ENCODE measurements around the gene NDOR1.
A peak's percentile ranks its signal among the peaks of the same experiment; 100 is the strongest.

Gene NDOR1

DNA sequence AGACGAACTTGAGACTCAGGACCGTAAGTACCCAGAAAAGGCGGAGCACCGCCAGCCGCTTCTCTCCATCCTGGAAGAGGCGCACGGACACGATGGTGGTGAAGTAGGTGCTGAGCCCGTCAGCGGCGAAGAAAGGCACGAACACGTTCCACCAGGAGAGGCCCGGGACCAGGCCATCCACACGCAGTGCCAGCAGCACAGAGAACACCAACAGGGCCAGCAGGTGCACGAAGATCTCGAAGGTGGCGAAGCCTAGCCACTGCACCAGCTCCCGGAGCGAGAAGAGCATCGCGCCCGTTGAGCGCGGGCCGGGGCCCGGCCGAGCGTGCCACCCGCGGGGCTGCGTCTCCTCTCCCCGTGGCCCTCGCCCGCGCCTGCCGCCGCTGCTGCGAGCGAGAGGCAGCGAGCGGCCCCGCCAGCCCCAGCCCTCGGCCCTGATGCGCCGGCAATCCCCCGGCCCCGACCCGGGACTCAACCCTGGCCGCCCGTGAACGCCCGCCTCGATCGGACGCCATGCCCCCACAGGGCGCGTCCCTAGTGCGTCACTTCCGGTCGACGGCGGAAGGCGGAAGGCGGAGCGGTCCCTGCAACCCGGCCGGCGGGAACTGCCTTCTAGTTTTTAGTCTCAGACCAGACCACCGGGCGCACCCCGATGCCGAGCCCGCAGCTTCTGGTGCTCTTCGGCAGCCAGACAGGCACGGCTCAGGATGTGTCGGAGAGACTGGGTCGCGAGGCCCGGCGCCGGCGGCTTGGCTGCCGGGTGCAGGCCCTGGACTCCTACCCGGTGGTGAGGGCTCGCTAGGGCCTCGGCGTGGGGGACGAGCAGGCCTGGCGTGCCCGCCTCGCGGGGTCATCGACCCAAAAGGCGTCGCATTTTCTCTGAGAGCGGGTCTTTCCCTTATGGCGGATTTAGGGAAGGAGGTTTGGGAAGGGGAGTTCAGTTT, at the start of gene NDOR1, which contains the start of gene TMEM203:
TSS of gene NDOR1 (plus strand) at position 575 of the 944 bp plus-strand sequence. CDS start at position 653, 78 bp downstream.
TSS of gene TMEM203 (minus strand) at position 523 of the 944 bp plus-strand sequence. CDS start at position 289, 234 bp downstream.
- peak; percentile 89 for DNase-seq (ENCODE audit: low read depth)
- TF ChIP-seq, protein P1, sequence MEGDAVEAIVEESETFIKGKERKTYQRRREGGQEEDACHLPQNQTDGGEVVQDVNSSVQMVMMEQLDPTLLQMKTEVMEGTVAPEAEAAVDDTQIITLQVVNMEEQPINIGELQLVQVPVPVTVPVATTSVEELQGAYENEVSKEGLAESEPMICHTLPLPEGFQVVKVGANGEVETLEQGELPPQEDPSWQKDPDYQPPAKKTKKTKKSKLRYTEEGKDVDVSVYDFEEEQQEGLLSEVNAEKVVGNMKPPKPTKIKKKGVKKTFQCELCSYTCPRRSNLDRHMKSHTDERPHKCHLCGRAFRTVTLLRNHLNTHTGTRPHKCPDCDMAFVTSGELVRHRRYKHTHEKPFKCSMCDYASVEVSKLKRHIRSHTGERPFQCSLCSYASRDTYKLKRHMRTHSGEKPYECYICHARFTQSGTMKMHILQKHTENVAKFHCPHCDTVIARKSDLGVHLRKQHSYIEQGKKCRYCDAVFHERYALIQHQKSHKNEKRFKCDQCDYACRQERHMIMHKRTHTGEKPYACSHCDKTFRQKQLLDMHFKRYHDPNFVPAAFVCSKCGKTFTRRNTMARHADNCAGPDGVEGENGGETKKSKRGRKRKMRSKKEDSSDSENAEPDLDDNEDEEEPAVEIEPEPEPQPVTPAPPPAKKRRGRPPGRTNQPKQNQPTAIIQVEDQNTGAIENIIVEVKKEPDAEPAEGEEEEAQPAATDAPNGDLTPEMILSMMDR (IDR thresholded peaks at IDR 0.05; ENCODE audit: insufficient read depth, low read depth, low read length, missing control alignments) = no peak
- peak within 1 kb of the TSS; percentile 97 for H3K4me3 ChIP-seq (ENCODE audit: low read length)

GRCh38 chr9:137156567-137157375, 48.7 kb upstream of the NDOR1 start:
- H3K4me3 ChIP-seq (ENCODE audit: low read length) = peak overlapping the region; percentile 15
- peak; percentile 63 for DNase-seq (ENCODE audit: low read depth)
- TF ChIP-seq, protein P1 (IDR thresholded peaks at IDR 0.05; ENCODE audit: insufficient read depth, low read depth, low read length, missing control alignments) = no peak

GRCh38 chr9:137157618-137158415, 47.7 kb upstream of the NDOR1 start:
- H3K4me3 ChIP-seq (ENCODE audit: low read length) = no peak overlapping the region
- DNase-seq (ENCODE audit: low read depth) = no peak
- TF ChIP-seq, protein P1 (IDR thresholded peaks at IDR 0.05; ENCODE audit: insufficient read depth, low read depth, low read length, missing control alignments) = no peak

DNA sequence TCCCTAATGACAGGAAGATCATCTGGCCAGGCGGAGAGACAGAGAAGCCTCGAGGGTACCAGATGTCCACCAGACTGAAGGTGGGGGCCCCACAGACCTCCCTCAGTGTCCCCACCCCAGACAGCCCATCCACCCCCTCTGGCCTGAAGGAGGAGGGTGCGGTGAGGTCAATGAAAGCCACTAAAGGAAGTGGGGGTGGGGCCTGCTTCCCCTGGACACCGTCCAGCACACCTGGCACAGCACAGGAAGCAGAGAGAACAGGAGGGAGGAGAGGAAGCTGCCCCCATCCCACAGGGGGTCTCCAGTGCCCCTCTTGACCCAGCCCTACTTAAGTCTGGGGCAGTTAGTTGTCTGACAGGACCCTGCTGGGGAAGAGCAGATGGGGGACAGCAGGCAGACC, 46.9 kb upstream of the NDOR1 start:
- no peak for DNase-seq (ENCODE audit: low read depth)
- TF ChIP-seq, protein P1 (IDR thresholded peaks at IDR 0.05; ENCODE audit: insufficient read depth, low read depth, low read length, missing control alignments) = no peak
- no peak overlapping the region for H3K4me3 ChIP-seq (ENCODE audit: low read length)

- no peak for DNase-seq (ENCODE audit: low read depth)
- H3K4me3 ChIP-seq (ENCODE audit: low read length) = no peak overlapping the region
- TF ChIP-seq, protein P1 (IDR thresholded peaks at IDR 0.05; ENCODE audit: insufficient read depth, low read depth, low read length, missing control alignments) = no peak
Measured at GRCh38 chr9:137159105-137160053, 46.1 kb upstream of the NDOR1 start.

Measured in epithelial cell of esophagus (primary cell).